ENCODE data around the gene PCDHA4.
"Not testable (repeated sequence)": the region's sequence is repeated elsewhere in the genome, so short reads cannot be mapped to it uniquely, and the experiment has no call there.

- TF ChIP-seq CTCF (conservative IDR thresholded peaks at IDR 0.05 in 1 of 2, IDR thresholded peaks at IDR 0.05 in 1 of 2; ENCODE audit: low read depth in 1 of 2, low read length in 2 of 2); EZH2 (IDR thresholded peaks at IDR 0.05; ENCODE audit: low read length, missing control alignments): not testable (repeated sequence)
These were observed 22.9 kb downstream of the PCDHA4 start for GRCh38 chr5:140829511-140830501.
